Stimulated activated naive CD8-positive, alpha-beta T cell treated with anti-CD3 and anti-CD28 coated beads, Interleukin-15, Interleukin-2, amounts not matched to agents 100 U/mL and 50 U/mL, for 24 hours (primary cell): ENCODE data around the gene IL1RAPL1.

Experiments
- ATAC-seq: fragments of 150-1000 bp; cut with Tn5 transposase; one replicate; pipeline ENCODE4 v1.10.0; 2021
- DNase-seq: peaks from one replicate; pipeline ENCODE4 v3.0.0; 2021

The IL1RAPL1 gene

DNA sequence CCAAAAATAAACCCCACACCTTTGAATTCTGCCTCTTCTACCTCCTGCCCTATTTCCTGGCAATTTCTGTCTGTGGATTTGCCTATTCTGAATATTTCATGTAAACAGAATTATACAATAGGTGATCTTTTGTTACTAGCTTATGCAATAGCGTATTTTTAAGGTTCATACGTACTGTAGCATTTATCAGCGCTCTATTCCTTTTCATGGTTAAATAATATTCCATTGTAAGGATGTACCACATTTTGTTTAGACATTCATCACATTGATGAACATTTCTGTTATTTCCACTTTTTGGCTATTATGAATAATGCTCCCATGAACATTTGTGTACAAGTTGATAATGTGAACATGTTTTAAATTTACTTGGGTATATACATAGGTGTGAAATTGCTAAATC, 847.7 kb downstream of the IL1RAPL1 start:
- no peak for ATAC-seq
- no peak for DNase-seq

DNA sequence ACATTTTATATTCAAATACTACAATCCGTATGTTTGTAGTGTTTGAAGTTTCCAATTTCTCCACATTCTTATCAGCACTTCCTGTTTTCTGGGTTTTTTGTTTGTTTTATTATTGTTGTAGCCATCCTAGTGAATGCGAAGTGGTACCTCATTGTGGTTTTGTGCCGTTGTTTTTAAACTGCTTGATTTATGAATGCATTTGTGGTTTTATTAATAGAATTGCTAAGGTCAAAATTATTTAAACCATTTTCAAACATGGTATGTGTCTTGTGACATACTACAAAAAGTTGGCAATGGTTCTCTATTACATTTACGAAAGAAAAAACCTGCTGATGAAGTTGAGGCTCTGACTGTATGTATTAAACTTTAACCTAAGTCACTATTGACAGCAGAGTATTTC, 848.1 kb downstream of the IL1RAPL1 start:
- DNase-seq (no peak), ATAC-seq (no peak)

DNA sequence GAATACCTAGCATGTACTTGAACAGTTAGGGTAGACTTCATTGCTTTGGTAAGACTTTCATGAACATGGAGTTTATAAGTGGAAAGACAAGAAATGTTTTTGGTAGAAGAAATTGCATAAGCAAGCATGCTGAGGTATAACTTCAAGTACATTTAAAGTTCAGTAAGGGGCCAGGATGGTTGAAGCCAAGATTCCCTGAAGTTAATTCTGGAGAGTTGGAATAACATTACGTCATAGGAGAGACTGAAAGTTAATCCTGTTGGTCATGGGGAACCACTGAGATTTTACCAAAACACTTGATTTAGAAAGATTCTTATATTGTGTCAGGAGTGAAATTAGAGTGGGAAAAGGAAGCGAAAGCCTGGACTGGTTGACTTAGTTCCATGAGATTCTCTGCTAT, 860.6 kb downstream of the IL1RAPL1 start:
- DNase-seq (no peak), ATAC-seq (no peak)

DNA sequence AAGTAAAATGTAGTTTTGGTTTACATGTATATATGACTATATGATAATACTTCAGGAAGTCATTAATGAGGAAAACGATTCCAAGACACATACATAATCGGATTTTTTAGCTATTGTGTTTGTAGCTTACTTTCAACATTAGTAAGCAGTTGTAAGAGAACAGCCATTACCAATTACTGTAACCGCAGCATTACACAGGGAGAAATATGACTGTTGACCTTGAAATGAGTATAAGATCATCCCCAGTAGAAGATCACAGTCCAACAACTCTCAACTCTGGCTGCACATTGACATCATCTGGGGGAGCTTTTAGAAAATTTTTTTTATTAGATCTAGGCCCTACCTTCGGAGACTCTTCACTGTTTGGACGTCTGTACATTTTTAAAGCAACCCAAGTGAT, 866.1 kb downstream of the IL1RAPL1 start:
- DNase-seq (no peak), ATAC-seq (no peak)

DNA sequence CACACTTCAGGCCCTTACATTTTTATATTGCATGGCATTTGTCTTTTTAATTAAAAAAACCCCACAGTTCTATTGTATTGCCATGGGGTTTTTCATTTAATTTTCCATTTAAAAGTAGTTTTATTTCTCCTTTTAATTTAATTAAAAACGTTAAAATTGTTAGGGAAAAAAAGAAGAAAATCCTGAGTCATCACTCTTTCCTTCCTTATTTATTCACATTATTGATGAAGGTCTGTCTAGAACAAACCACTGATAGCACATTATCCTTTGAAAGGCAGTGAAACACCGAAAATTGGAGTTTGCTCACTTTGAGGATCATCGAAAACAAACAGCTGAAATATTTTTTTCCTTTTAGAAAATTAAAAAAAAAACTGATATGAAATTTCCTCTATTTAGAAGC, 868.5 kb downstream of the IL1RAPL1 start:
- no peak for DNase-seq
- no peak for ATAC-seq

DNA sequence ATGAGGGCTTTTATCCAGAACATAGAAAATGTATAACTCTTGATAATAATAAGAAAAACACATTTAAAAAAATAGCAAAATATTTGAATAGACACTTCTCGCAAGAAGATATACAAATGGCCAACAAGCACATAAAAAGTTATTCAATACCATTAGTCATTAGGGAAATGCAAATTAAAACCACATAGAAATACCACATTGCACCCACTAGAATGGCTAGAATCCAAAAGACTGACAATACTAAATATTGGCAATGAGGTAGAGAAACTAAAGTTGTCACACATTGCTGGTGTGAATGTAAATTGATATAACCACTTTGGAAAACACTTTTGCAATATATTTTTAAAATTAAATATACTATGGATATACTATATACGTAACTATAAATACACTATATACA, 873.8 kb downstream of the IL1RAPL1 start:
- ATAC-seq: no peak
- DNase-seq: no peak

DNA sequence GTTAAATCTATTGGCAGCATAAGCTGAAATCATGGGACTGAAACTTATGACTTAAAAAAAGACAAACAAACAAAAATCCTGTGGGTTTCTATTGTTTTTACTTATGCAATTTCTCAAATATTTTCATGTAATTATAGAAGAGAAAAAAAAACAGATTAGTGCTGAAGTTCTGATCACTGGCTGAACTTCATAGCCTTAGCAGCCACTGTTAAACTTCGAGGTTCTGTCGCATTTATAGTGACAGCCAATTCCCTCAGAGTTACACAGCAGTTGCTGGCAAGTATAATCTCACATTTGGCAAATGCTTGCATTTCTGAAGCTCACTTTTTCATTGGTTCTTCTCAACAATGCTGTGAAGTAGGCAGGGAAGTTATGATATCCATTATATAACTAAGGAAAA, 879.2 kb downstream of the IL1RAPL1 start:
- DNase-seq (no peak), ATAC-seq (no peak)

DNA sequence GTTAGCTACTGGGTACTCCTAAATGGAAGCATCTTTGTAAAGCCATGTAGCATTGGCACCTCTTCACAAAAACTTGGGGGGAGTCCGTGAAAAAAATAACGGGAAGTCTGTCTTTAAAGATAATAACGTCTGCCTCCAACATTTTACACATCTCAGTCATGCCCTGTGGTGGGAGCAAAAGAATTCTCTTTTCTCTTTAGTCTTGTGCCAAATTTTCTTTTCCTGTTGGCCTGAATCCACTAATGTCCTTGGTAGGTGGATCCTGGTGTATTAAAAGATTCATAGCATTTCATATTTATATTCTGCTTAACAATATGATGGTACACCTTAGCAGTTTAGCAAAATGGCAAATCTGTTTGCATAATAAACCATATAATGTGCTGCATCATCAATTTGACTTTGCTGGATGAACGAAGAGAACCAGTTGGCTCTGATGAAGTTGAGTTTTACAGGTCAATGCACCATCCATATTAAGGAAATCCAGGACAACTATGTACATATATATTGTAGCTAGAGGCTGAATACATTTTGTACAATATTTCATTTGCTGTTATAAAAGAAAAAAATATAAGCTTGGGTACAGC, 881.8 kb downstream of the IL1RAPL1 start:
- no peak for DNase-seq
- no peak for ATAC-seq

DNA sequence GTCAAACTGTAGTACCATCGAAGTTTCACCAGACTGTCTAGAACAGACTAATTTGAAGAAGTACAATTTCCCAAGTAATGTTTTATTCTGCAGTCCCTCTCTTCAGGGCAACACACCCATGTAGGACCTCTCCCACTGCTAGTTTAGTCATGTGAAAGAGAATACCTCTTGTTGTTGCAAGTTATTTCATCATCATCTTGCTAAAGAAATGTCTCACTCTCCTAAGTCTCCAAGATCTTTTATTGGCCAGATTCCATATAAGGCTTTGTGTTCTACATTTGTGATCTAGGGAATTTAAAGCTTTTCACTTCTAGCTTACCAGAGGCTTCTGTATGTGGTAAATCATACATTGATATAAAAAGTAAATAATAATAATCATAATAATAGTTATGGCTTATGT, 882.8 kb downstream of the IL1RAPL1 start:
- no peak for ATAC-seq
- no peak for DNase-seq

DNA sequence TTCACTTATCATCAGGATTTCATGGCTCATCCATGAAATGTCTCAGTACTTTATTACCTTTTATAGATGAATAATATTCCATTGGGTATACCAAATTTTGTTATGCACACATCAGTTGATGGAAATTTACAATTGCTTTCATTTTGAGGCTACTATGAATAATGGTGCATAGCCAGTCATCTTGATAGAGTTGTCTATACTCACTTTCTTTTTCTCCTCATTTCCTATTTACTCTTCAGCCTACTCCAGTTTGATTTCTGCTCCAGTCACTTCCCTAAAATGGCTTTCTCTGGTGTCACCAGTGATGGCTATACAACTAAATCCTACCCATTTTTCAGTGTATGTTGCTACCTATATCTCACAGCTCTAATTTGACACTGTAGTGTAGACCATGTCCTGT, 884.6 kb downstream of the IL1RAPL1 start:
- DNase-seq (no peak), ATAC-seq (no peak)

DNA sequence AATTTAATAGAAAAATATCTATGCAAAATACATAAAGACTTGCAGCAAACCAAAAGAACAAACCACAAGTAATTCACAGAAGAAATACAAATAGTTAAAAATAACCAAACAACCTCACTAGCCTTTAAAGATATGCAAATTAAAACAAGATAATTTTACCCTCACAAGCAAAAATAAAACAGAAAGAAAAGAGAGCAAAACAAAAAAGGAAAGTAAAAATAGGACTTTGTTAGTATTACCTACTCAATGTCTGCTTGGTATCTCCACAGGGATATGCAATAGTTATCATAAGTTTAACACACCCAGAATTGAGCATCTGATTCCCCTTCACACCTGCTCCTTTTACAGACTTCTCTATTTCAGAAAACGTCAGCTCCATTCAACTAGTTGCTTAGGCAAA, 890.6 kb downstream of the IL1RAPL1 start:
- DNase-seq: no peak

DNA sequence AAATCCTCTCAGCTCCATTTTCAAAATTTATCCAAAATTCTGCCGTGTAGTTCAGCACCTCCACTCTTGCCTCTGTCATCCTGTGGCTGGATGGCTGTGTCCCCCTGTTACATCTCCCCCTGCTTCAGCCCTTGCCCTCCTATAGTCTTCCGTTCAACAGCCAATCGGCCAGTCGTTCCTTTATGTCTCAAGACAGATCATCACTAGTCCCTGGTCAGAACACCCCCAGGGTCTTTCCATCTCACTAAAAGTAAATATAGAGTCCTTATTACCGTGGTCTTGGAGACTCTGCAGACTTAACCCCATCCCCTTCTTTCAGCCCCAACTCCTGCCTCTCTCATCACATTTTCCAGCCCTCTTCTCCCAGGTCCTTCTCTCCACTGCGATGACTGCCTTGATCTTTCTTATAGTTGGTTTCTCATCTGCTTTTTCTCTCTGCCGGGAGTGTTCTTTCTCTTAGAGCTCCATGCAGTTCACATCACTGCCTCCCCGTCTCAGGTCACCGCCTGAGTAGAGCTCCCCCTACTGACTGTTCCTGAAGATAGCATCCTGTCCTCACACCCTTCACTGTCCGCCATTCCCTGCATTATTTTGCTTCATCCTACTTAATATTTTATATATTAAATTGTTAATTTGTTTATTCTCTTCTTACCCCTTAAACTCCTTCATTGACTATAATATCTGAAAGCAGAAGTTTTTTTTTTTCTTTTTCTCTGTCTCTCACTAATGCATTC, 891.3 kb downstream of the IL1RAPL1 start:
- ATAC-seq: no peak
- no peak for DNase-seq

More for the DNA sequence above, 890.6 kb downstream of the IL1RAPL1 start:
- ATAC-seq: no peak

DNA sequence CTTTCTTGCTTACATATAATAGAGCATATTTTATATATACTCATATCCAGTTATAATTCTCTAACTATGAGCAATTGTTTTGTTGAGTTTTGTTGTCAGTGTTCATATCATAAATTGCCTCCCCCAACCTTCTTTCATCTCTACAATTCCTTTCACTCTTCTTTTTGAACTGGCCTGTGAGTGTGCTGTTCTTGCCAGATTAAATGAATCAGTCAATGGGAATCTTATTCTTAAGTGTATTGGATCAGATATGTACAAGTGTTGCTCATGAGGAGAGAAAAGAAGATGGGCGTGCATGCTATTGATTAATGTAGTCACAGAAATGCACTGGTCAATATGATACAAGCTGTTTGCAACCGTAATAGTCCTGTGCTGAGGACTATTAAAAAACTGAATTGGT, 900.0 kb downstream of the IL1RAPL1 start:
- ATAC-seq (no peak), DNase-seq (no peak)

DNA sequence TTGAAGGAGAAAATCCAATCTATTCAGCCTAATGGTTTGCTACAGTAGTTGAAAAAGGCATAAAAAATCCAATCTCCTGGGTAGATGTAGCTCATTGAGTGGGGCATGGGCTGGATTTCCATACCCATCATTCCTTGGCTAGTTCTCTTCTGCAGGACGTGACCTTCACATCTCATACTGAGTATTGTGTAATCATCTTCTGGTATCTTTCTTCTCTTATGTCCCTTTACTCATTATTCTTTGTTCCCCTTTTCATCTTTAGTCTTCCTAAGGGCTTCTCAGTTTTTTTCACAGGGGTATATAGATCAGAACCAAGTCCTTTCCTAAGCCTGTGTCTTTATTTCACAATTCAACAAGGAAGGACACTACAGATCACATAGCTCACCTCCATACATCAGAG, 900.5 kb downstream of the IL1RAPL1 start:
- DNase-seq: no peak

DNA sequence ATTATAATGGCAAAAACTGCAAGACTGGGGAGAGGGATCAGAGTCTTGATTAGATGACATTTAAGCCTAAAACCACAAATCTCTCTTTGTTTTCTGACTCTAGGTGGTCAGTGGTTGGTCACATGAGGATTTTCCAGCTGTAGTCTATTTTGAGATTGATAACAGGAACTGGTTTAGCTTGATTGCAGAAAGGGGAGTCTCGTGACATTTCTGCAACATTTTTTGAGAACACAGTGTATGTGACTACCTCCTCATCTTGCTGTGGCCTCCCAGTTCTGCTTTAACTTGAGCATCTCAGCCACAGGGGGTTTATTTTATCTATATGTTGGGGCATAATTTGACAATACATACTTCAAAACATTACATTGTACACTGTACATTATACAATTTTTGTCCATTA, 901.7 kb downstream of the IL1RAPL1 start:
- ATAC-seq: no peak
- DNase-seq: no peak

More for the DNA sequence above, 900.5 kb downstream of the IL1RAPL1 start:
- ATAC-seq: no peak

DNA sequence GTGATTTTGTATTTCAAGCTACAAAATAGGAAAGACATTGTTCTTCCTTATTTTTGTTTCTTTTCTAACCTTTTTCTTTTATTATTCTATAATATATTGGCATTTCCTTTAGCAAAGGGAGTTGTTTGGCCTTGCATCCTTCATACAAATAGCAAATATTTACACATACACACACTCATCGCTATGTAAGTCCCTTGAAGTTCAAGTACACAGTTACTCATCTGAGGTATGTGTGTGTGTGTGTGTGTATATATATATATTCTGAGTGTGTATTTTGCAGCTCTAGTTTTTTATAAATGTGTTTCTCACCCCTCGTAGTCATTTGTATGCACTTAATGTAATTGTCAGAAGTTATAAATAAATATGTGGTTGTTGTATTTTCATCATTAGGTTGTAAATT, 903.4 kb downstream of the IL1RAPL1 start:
- no peak for ATAC-seq
- no peak for DNase-seq

DNA sequence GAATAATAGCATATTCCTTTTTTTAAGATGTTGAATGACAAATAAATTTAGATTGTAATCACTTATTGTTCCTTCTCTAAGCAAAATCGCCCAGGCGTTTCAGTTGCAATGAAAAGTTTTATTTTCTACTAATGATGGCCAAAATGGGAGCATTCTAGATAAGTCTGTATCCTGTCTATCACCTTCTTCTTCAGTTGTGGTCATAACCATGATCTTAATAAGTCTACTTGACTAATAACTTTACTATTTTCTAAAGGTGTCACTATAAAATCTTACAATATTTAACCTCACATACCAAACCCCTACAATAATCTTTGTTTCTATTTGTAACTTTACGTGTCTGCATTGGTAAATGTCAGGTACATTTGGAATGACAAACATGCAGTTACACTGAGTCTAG, 904.4 kb downstream of the IL1RAPL1 start:
- no peak for DNase-seq
- ATAC-seq: no peak

DNA sequence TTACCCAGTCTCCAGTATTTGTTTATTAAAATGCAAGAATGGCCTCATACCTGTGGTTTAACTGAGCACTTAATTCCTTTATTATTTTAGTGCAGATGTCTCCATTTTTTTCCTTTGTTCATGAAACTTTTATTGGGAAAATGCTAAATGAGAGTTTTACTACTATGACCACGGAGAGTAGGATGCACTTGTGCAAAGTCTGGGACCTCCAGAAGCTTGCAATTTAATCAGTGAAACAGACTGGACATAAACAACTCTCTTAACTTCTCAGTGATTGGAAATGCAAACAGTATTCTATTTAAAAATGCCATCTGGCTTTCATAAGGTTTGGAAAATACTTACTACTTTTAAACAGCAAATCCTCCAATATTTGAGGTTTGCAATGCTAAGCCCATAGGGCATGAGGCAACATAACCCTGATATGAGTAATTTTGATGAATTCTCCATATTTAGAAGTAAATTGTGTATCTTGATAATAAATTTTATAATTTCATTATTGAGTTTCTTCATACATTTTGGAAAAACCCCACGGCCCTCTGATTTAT, 909.5 kb downstream of the IL1RAPL1 start:
- DNase-seq: no peak

DNA sequence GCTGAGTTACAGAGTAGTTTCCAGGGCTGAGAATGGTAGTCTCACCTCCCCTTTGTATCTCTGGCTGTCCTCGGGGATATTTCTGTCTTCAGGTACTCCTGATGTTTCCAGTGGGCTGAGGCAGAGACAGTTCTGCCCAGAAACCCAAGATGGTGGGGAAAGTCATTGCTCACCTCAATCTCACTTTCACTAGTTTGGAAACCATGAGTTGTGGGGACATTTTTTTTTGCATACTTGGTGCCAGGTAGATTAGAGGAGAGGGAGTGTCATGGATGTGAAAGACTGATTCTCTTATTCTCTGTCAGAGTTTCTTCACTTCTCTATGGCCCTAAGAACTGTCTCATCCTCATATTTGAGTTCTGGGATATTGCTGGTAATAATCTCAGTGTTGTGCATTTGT, 919.5 kb downstream of the IL1RAPL1 start:
- ATAC-seq: no peak
- no peak for DNase-seq

More for the DNA sequence above, 909.5 kb downstream of the IL1RAPL1 start:
- no peak for ATAC-seq

DNA sequence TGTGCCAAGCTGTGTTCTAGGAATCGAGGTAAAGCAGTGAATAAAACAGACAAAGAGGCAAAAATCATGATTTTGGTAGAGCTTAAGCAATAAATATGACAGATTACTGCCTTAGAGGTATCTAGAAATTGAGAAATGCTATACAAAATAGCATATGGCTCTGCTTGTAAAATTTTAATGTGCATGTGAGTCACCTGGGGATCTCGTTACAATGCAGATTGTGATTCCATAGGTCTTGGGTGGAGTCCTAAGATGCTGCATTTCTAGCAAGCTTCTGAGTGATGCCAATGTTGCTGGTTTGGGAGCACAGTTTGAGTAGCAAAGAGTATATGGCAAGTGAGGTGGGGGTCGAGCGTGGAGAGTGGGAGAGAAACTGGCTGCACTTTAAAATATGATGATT, 930.9 kb downstream of the IL1RAPL1 start:
- ATAC-seq: no peak

DNA sequence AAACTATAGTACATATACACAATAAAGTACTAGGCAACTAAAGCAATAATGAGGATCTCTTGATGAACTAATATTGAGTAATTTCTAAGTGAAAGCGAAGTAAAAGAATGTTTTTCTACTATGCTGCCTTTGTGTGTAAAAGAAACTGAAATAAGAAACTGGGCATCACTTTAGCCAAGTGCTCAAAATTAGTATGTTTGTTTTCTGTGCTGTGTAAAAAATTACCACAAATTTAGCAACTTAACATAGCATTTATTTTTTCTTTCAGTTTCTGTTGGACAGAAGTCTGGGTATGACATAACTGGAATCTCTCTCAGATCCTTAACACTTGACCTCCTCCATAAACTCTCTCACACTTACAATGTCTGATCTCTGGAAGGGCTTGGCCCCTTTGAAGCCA, 941.0 kb downstream of the IL1RAPL1 start:
- ATAC-seq: no peak

More for the DNA sequence above, 930.9 kb downstream of the IL1RAPL1 start:
- DNase-seq: no peak

DNA sequence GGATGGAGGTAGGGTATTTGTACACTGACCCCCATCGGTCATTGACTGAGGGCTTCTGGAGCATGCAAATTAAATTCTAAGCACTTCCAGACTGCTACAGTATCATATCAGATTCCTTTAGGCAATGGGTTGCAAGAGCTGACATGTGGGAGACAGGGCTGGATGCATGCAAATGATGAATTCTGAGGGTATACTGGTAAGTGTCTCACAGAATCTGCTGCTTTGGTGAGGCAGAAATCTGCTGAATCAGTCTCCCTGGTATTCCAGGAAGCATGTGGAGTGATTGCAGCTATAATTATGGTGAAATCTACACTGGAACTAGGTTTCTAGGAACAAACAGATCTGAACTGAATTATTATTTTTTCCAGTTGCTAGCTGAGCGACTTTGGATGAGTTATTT, 943.3 kb downstream of the IL1RAPL1 start:
- ATAC-seq (no peak), DNase-seq (no peak)

More for the DNA sequence above, 941.0 kb downstream of the IL1RAPL1 start:
- DNase-seq: no peak

DNA sequence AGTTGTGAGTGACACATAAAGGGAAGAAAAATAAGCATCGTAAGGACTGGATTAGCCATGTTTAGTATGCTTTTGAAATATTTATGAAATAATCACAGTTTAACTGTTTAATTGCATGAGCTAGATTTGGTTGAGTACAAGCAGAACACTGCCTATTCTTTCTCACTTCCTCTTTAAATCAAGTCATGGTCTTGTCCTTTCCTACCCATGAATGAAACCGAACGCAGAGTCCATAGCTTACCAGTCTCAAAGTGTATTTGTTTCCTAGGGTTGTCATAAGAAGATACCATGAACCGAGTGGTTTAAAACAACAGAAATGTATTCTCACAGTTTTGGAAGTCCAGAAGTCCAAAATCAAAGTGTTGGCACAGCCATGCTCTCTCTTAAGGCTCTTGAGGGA, 944.1 kb downstream of the IL1RAPL1 start:
- DNase-seq: no peak
- no peak for ATAC-seq
